ENCODE data around the gene UCHL1. TPM values are rescaled to one million over a fixed set of nuclear protein-coding genes. Genes with fewer than 3 reads are reported as not detected.
A peak's percentile ranks its signal among the peaks of the same experiment; 100 is the strongest.

UCHL1 gene
- total RNA-seq, 1 experiment from 2014 or later = 0.54 TPM

- H2AFZ ChIP-seq (ENCODE audit: low read depth, low read length, poor library complexity, severe bottlenecking) = peak overlapping the region; percentile 91
- TF ChIP-seq SP1 (IDR thresholded peaks at IDR 0.05; ENCODE audit: low read depth) = no peak
- no peaks in the 10 kb centered on the region for H4K20me1 ChIP-seq (ENCODE audit: insufficient read depth)
- H3K9me3 ChIP-seq (ENCODE audit: control insufficient read depth in 1 of 2, insufficient read depth in 1 of 2, low read depth in 1 of 2, low read length in 2 of 2) = no peaks in the 10 kb centered on the region
- ChIA-PET POLR2A (no interaction called here), CTCF (no interaction called here), RAD21 (ENCODE audit: low non-redundant PET in 1 of 2, low total read pairs in 2 of 2, uncharacterized antibody in 2 of 2, unreplicated experiment in 2 of 2) (no interaction called here)
- no peaks in the 10 kb centered on the region for H3K36me3 ChIP-seq (ENCODE audit: control insufficient read depth in 1 of 2, insufficient read depth in 2 of 2, low read length in 2 of 2)
- no peaks in the 10 kb centered on the region for H3K27me3 ChIP-seq (ENCODE audit: insufficient read depth, low read length)
- DNase-seq (ENCODE audit: low read depth, low spot score) (no peak), ATAC-seq (no peak)
- no peaks in the 10 kb centered on the region for H3K9me2 ChIP-seq (ENCODE audit: insufficient read depth)
- H3K4me1 ChIP-seq (ENCODE audit: control insufficient read depth in 1 of 2, insufficient read depth in 2 of 2, low read length in 2 of 2) = no peaks in the 10 kb centered on the region
- no peaks in the 10 kb centered on the region for H3K79me2 ChIP-seq (ENCODE audit: insufficient read depth, low read length)
- H3K9ac ChIP-seq (ENCODE audit: low read length) = no peak overlapping the region
- H3K4me2 ChIP-seq (ENCODE audit: low read length) = no peak overlapping the region
- no TSS peak for BruUV-seq (replicated peaks)
- no peak overlapping the region for H3K27ac ChIP-seq (ENCODE audit: low read depth, low read length)
- intact Hi-C loops (cut with micrococcal nuclease) = no loop called here
- H3K4me3 ChIP-seq (replicated peaks in 1 of 2; ENCODE audit: low read depth in 1 of 2, low read length in 2 of 2) = no peak overlapping the region
These were observed 20.2 kb upstream of the UCHL1 start for GRCh38 chr4:41236508-41236907.

- H3K9ac ChIP-seq (ENCODE audit: low read length) = no peak overlapping the region
- intact Hi-C loops (cut with micrococcal nuclease) = no loop called here
- H2AFZ ChIP-seq (ENCODE audit: low read depth, low read length, poor library complexity, severe bottlenecking) = peak overlapping the region; percentile 3
- H3K27ac ChIP-seq (ENCODE audit: low read depth, low read length) = no peak overlapping the region
- DNase-seq (ENCODE audit: low read depth, low spot score) (no peak), ATAC-seq (no peak)
- no peak overlapping the region for H3K4me3 ChIP-seq (replicated peaks in 1 of 2; ENCODE audit: low read depth in 1 of 2, low read length in 2 of 2)
- H3K4me2 ChIP-seq (ENCODE audit: low read length) = no peak overlapping the region
- ChIA-PET RAD21 (ENCODE audit: low non-redundant PET in 1 of 2, low total read pairs in 2 of 2, uncharacterized antibody in 2 of 2, unreplicated experiment in 2 of 2) (no interaction called here), CTCF (no interaction called here), POLR2A (no interaction called here)
- H4K20me1 ChIP-seq (ENCODE audit: insufficient read depth) = no peaks in the 10 kb centered on the region
- no peaks in the 10 kb centered on the region for H3K9me2 ChIP-seq (ENCODE audit: insufficient read depth)
- no TSS peak for BruUV-seq (replicated peaks)
- H3K9me3 ChIP-seq (ENCODE audit: control insufficient read depth in 1 of 2, insufficient read depth in 1 of 2, low read depth in 1 of 2, low read length in 2 of 2) = no peaks in the 10 kb centered on the region
- H3K27me3 ChIP-seq (ENCODE audit: insufficient read depth, low read length) = no peaks in the 10 kb centered on the region
- no peaks in the 10 kb centered on the region for H3K4me1 ChIP-seq (ENCODE audit: control insufficient read depth in 1 of 2, insufficient read depth in 2 of 2, low read length in 2 of 2)
- TF ChIP-seq POLR2AphosphoS5 (IDR thresholded peaks at IDR 0.05; ENCODE audit: low read depth, low read length) (no peak), POLR2A (IDR thresholded peaks at IDR 0.05; ENCODE audit: borderline replicate concordance, extremely low read depth, insufficient read depth, insufficient read length) (no peak), SIN3A (IDR thresholded peaks at IDR 0.05; ENCODE audit: low read depth) (no peak), ELF1 (IDR thresholded peaks at IDR 0.05; ENCODE audit: borderline replicate concordance, low read depth) (no peak), RAD21 (IDR thresholded peaks at IDR 0.05; ENCODE audit: low read depth) (no peak), SP1 (IDR thresholded peaks at IDR 0.05; ENCODE audit: low read depth) (no peak), EZH2phosphoT487 (IDR thresholded peaks at IDR 0.05; ENCODE audit: borderline replicate concordance) (no peak), SRF (IDR thresholded peaks at IDR 0.05; ENCODE audit: low read depth) (no peak), EGR1 (IDR thresholded peaks at IDR 0.05; ENCODE audit: low read depth) (no peak), ZBTB33 (IDR thresholded peaks at IDR 0.05; ENCODE audit: extremely low read depth, insufficient replicate concordance, low read length) (no peak), FOSL1 (IDR thresholded peaks at IDR 0.05; ENCODE audit: low read depth) (no peak)
- TF ChIP-seq, protein P1, sequence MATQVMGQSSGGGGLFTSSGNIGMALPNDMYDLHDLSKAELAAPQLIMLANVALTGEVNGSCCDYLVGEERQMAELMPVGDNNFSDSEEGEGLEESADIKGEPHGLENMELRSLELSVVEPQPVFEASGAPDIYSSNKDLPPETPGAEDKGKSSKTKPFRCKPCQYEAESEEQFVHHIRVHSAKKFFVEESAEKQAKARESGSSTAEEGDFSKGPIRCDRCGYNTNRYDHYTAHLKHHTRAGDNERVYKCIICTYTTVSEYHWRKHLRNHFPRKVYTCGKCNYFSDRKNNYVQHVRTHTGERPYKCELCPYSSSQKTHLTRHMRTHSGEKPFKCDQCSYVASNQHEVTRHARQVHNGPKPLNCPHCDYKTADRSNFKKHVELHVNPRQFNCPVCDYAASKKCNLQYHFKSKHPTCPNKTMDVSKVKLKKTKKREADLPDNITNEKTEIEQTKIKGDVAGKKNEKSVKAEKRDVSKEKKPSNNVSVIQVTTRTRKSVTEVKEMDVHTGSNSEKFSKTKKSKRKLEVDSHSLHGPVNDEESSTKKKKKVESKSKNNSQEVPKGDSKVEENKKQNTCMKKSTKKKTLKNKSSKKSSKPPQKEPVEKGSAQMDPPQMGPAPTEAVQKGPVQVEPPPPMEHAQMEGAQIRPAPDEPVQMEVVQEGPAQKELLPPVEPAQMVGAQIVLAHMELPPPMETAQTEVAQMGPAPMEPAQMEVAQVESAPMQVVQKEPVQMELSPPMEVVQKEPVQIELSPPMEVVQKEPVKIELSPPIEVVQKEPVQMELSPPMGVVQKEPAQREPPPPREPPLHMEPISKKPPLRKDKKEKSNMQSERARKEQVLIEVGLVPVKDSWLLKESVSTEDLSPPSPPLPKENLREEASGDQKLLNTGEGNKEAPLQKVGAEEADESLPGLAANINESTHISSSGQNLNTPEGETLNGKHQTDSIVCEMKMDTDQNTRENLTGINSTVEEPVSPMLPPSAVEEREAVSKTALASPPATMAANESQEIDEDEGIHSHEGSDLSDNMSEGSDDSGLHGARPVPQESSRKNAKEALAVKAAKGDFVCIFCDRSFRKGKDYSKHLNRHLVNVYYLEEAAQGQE (IDR thresholded peaks at IDR 0.05; ENCODE audit: low read depth) = no peak
- no peaks in the 10 kb centered on the region for H3K79me2 ChIP-seq (ENCODE audit: insufficient read depth, low read length)
- no peaks in the 10 kb centered on the region for H3K36me3 ChIP-seq (ENCODE audit: control insufficient read depth in 1 of 2, insufficient read depth in 2 of 2, low read length in 2 of 2)
These were observed 14.8 kb upstream of the UCHL1 start for GRCh38 chr4:41241919-41242318.
